Sigmoid colon (tissue), 7 donors: ENCODE data around the gene ATG9B. TPM values are rescaled to one million over a fixed set of nuclear protein-coding genes. Genes with fewer than 3 reads are reported as not detected.

ENCODE experiments used
- DNase-seq: peaks from one replicate; pipeline ENCODE4 v3.0.0-alpha.2; 2019
- H3K27ac ChIP-seq, 4 donors: fragments of 200-600 bp; sonication (generic); one replicate each; pipeline ENCODE4 v1.5.1; 2016 to 2019; ENCODE audit warnings: mild to moderate bottlenecking in 1 of 4
- H3K27me3 ChIP-seq, 3 donors: fragments of 200-600 bp; sonication (generic); one replicate each; pipeline ENCODE4 v1.5.1; 2019; ENCODE audit warnings: mild to moderate bottlenecking in 1 of 3
- H3K36me3 ChIP-seq, 4 donors: fragments of 200-600 bp; sonication (generic); one replicate each; pipeline ENCODE4 v1.5.1; 2016 to 2019
- H3K4me1 ChIP-seq, 4 donors: fragments of 200-600 bp; sonication (generic); one replicate each; pipeline ENCODE4 v1.5.1; 2017 to 2019
- H3K4me3 ChIP-seq, 4 donors: fragments of 200-600 bp; sonication (generic); one replicate each; pipeline ENCODE4 v1.5.1; 2017 to 2019; ENCODE audit warnings: mild to moderate bottlenecking in 2 of 4, moderate library complexity in 1 of 4
- H3K9me3 ChIP-seq, 4 donors: fragments of 200-600 bp in 3 of 4; sonication (generic) in 3 of 4; one replicate each; pipeline versions ENCODE4 v1.5.1 to v1.6.1; 2013 to 2019
- CTCF ChIP-seq, 4 experiments: fragments of 450-650 bp in 3 of 4; fragments of 200-600 bp in 1 of 4; IDR thresholded peaks; one replicate each; pipeline ENCODE4 v1.5.1; 2016 to 2019; ENCODE audit warnings: antibody characterized with exemption in 4 of 4, mild to moderate bottlenecking in 3 of 4, moderate library complexity in 2 of 4
- EP300 ChIP-seq, 4 donors: sonication (generic); formaldehyde crosslinking; IDR thresholded peaks; one replicate each; pipeline ENCODE4 v1.6.1; 2017; ENCODE audit warnings: antibody characterized with exemption in 4 of 4
- POLR2A ChIP-seq, 2 donors: fragments of 450-650 bp; IDR thresholded peaks; one replicate each; pipeline ENCODE4 v1.6.1; 2016; ENCODE audit warnings: antibody characterized with exemption in 2 of 2, mild to moderate bottlenecking in 2 of 2, moderate library complexity in 2 of 2
- POLR2AphosphoS5 ChIP-seq, 4 donors: sonication (generic); formaldehyde crosslinking; IDR thresholded peaks; one replicate each; pipeline ENCODE4 v1.6.1; 2017; ENCODE audit warnings: antibody characterized with exemption in 4 of 4
- WGBS, 2 donors: extraction: QIAGEN DNeasy Blood & Tissue Kit; methylation state at CpG; one replicate each; pipeline ENCODE4 v1.1.7; 2013; 5-methylcytosine and 5-hydroxymethylcytosine counted together
- intact Hi-C: fragments of 100-400 bp; cut with DNase I; formaldehyde crosslinking; loops from one replicate; pipeline ENCODE4 v1.15.1; 2023
- polyA plus RNA-seq, 3 donors: library from polyadenylated mRNA; stranded (reverse); fragments of 200-250 nt; gene quantifications; one replicate each; pipeline ENCODE4 v1.2.3, GENCODE V29; 2013
- total RNA-seq, 4 donors: library from RNA; depleted of rRNA; stranded (reverse); fragments of >200 nt; gene quantifications; one replicate each; pipeline ENCODE4 v1.1.0, GENCODE V29; 2016
- donor health status: healthy with polysubstance abuse.
- donor health status: Bipolar disorder and iron deficiency.
- donor health status: healthy.

The ATG9B gene
- total and polyA plus RNA-seq, 7 donors: 1.2 to 1.6 TPM; not detected in 5

- 1% methylated on average over 89 of the region's 89 CpGs for WGBS, 2 donors
- intact Hi-C loops: loop anchor here (5.0 kb wide), 1 partner anchor 113 kb away; the partner anchor contains the start of gene AGAP3
- H3K27me3 ChIP-seq: no peaks in the 10 kb centered on the region
Measured at GRCh38 chr7:150974468-150975391, 49.6 kb downstream of the ATG9B start.

GRCh38 chr7:150973571-150974451 lies 50.5 kb downstream of the ATG9B start:
- H3K36me3 ChIP-seq: no peaks in the 10 kb centered on the region
- H3K9me3 ChIP-seq: no peaks in the 10 kb centered on the region
- H3K27ac ChIP-seq: peak overlapping the region; percentile 84 to 97 (median 90)
- intact Hi-C loops: no loop called here
- WGBS, 2 donors: 18 to 30% methylated on average over 27 of the region's 27 CpGs
- H3K4me3 ChIP-seq: peak overlapping the region in 2 of 4 donors; percentile 48 to 68
- H3K4me1 ChIP-seq: peaks cover 0 to 95% (median 93%) of the 10 kb centered on the region in 4 donors
- no peak for DNase-seq
- H3K27me3 ChIP-seq: no peaks in the 10 kb centered on the region
- TF ChIP-seq POLR2AphosphoS5 (IDR thresholded peaks at IDR 0.05) (no peak), CTCF (IDR thresholded peaks at IDR 0.05) (no peak), POLR2A (IDR thresholded peaks at IDR 0.05) (no peak), EP300 (IDR thresholded peaks at IDR 0.05) (no peak)

More at GRCh38 chr7:150974468-150975391, 49.6 kb downstream of the ATG9B start:
- Histone ChIP-seq H3K9me3 (no peaks in the 10 kb centered on the region), H3K4me1 (peaks cover 0 to 95% (median 91%) of the 10 kb centered on the region in 4 donors), H3K4me3 (peak overlapping the region; percentile 18 to 68 (median 46)), H3K36me3 (no peaks in the 10 kb centered on the region), H3K27ac (peak overlapping the region; percentile 84 to 97 (median 90))
- DNase-seq: peak; percentile 81
- TF ChIP-seq EP300 (IDR thresholded peaks at IDR 0.05) (no peak), CTCF (IDR thresholded peaks at IDR 0.05) (peak in 3 of 4 experiments; percentile 7 to 35 (median 28)), POLR2AphosphoS5 (IDR thresholded peaks at IDR 0.05) (peak in 3 of 4 donors; percentile 58 to 71 (median 70)), POLR2A (IDR thresholded peaks at IDR 0.05) (peak in 1 of 2 donors; percentile 37)

- H3K9me3 ChIP-seq: no peaks in the 10 kb centered on the region
- no peaks in the 10 kb centered on the region for H3K36me3 ChIP-seq
- no peak for DNase-seq
- TF ChIP-seq CTCF (IDR thresholded peaks at IDR 0.05) (no peak), POLR2AphosphoS5 (IDR thresholded peaks at IDR 0.05) (no peak), EP300 (IDR thresholded peaks at IDR 0.05) (no peak), POLR2A (IDR thresholded peaks at IDR 0.05) (no peak)
- no peak overlapping the region for H3K4me3 ChIP-seq
- WGBS, 2 donors: 76 to 87% methylated on average over 8 of the region's 8 CpGs
- no peaks in the 10 kb centered on the region for H3K27me3 ChIP-seq
- intact Hi-C loops: no loop called here
- H3K27ac ChIP-seq: peak overlapping the region; percentile 84 to 97 (median 90)
- peaks cover 0 to 100% (median 98%) of the 10 kb centered on the region in 4 donors for H3K4me1 ChIP-seq
Measured at GRCh38 chr7:150972741-150973140, 51.6 kb downstream of the ATG9B start.

GRCh38 chr7:150972023-150972468 lies 52.2 kb downstream of the ATG9B start:
- Histone ChIP-seq H3K4me1 (peaks cover 0 to 100% (median 98%) of the 10 kb centered on the region in 4 donors), H3K27ac (peak overlapping the region; percentile 84 to 97 (median 90)), H3K4me3 (peak overlapping the region in 2 of 4 donors; percentile 13 to 16), H3K9me3 (no peaks in the 10 kb centered on the region), H3K27me3 (no peaks in the 10 kb centered on the region), H3K36me3 (no peaks in the 10 kb centered on the region)
- TF ChIP-seq POLR2AphosphoS5 (IDR thresholded peaks at IDR 0.05) (peak; percentile 92 to 98 (median 96)), EP300 (IDR thresholded peaks at IDR 0.05) (peak; percentile 48 to 86 (median 70)), CTCF (IDR thresholded peaks at IDR 0.05) (no peak)
- intact Hi-C loops: no loop called here
- 55 to 70% methylated on average over 12 of the region's 12 CpGs for WGBS, 2 donors
- DNase-seq: peak; percentile 97
